ENCODE results near the gene EIF5A.

The EIF5A gene

GRCh38 chr17:7327501-7327900 is 20.1 kb downstream of the EIF5A start:
- peaks cover 20 to 23% of the 10 kb centered on the region in 2 experiments for H3K4me1 ChIP-seq (ENCODE audit: control insufficient read depth in 1 of 2, insufficient read depth in 1 of 2, low read depth in 1 of 2, low read length in 1 of 2)
- H3K27ac ChIP-seq: no peak overlapping the region
- no peak for TF ChIP-seq CTCF (IDR thresholded peaks at IDR 0.05)
- H3K27me3 ChIP-seq: no peaks in the 10 kb centered on the region
- no peaks in the 10 kb centered on the region for H3K9me3 ChIP-seq
- peaks cover 24% of the 10 kb centered on the region for H3K36me3 ChIP-seq
- H3K4me3 ChIP-seq (ENCODE audit: low read depth in 1 of 2, low read length in 1 of 2): no peak overlapping the region

GRCh38 chr17:7328009-7328408 is 20.6 kb downstream of the EIF5A start:
- H3K4me1 ChIP-seq (ENCODE audit: control insufficient read depth in 1 of 2, insufficient read depth in 1 of 2, low read depth in 1 of 2, low read length in 1 of 2): peaks cover 20 to 26% of the 10 kb centered on the region in 2 experiments
- TF ChIP-seq CTCF (IDR thresholded peaks at IDR 0.05): no peak
- H3K27ac ChIP-seq: no peak overlapping the region
- no peaks in the 10 kb centered on the region for H3K9me3 ChIP-seq
- H3K4me3 ChIP-seq (ENCODE audit: low read depth in 1 of 2, low read length in 1 of 2): peak overlapping the region in 1 of 2 experiments; percentile 78
- H3K27me3 ChIP-seq: no peaks in the 10 kb centered on the region
- peaks cover 19% of the 10 kb centered on the region for H3K36me3 ChIP-seq

GRCh38 chr17:7328840-7329373 is 21.5 kb downstream of the EIF5A start, which contains the start of gene NEURL4:
Gene NEURL4, minus strand, starts transcription at chr17:7329335. Its CDS starts 23 bp downstream, at chr17:7329312.
- H3K9me3 ChIP-seq: no peaks in the 10 kb centered on the region
- H3K27me3 ChIP-seq: no peaks in the 10 kb centered on the region
- H3K4me3 ChIP-seq (ENCODE audit: low read depth in 1 of 2, low read length in 1 of 2): peak within 1 kb of the TSS; percentile 78 to 100
- H3K4me1 ChIP-seq (ENCODE audit: control insufficient read depth in 1 of 2, insufficient read depth in 1 of 2, low read depth in 1 of 2, low read length in 1 of 2): peaks cover 20 to 30% of the 10 kb centered on the region in 2 experiments
- peak within 1 kb of the TSS; percentile 96 for H3K27ac ChIP-seq
- TF ChIP-seq CTCF (IDR thresholded peaks at IDR 0.05): no peak
- H3K36me3 ChIP-seq: peaks cover 10% of the 10 kb centered on the region

- H3K4me3 ChIP-seq (ENCODE audit: low read depth in 1 of 2, low read length in 1 of 2): peak overlapping the region; percentile 78 to 100
Measured at GRCh38 chr17:7329374-7329996, 22.1 kb downstream of the EIF5A start.

GRCh38 chr17:7329997-7330637 is 22.7 kb downstream of the EIF5A start:
- H3K27me3 ChIP-seq: no peaks in the 10 kb centered on the region
- H3K4me3 ChIP-seq (ENCODE audit: low read depth in 1 of 2, low read length in 1 of 2): peak overlapping the region; percentile 78 to 100
- no peaks in the 10 kb centered on the region for H3K9me3 ChIP-seq
- TF ChIP-seq CTCF (IDR thresholded peaks at IDR 0.05): no peak
- H3K4me1 ChIP-seq (ENCODE audit: control insufficient read depth in 1 of 2, insufficient read depth in 1 of 2, low read depth in 1 of 2, low read length in 1 of 2): peaks cover 17 to 31% of the 10 kb centered on the region in 2 experiments
- peaks cover 2% of the 10 kb centered on the region for H3K36me3 ChIP-seq
- H3K27ac ChIP-seq: peak overlapping the region; percentile 96

More at GRCh38 chr17:7329374-7329996, 22.1 kb downstream of the EIF5A start:
- no peak for TF ChIP-seq CTCF (IDR thresholded peaks at IDR 0.05)
- Histone ChIP-seq H3K27ac (peak overlapping the region; percentile 96), H3K36me3 (peaks cover 8% of the 10 kb centered on the region), H3K27me3 (no peaks in the 10 kb centered on the region), H3K9me3 (no peaks in the 10 kb centered on the region), H3K4me1 (ENCODE audit: control insufficient read depth in 1 of 2, insufficient read depth in 1 of 2, low read depth in 1 of 2, low read length in 1 of 2) (peaks cover 16 to 30% of the 10 kb centered on the region in 2 experiments)
